ENCODE measurements around the gene TAS2R8.

Gene TAS2R8, protein sequence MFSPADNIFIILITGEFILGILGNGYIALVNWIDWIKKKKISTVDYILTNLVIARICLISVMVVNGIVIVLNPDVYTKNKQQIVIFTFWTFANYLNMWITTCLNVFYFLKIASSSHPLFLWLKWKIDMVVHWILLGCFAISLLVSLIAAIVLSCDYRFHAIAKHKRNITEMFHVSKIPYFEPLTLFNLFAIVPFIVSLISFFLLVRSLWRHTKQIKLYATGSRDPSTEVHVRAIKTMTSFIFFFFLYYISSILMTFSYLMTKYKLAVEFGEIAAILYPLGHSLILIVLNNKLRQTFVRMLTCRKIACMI

GRCh38 chr12:10807186-10807585, at the start of gene TAS2R8:
TAS2R8 (minus strand) TSS chr12:10807286; CDS start chr12:10806980, 306 bp downstream.
- FAIRE-seq (no peak), DNase-seq (ENCODE audit: insufficient read length, low spot score) (no peak)
- TF ChIP-seq POLR2A (IDR thresholded peaks at IDR 0.05; ENCODE audit: low read depth, low read length), result no peak

DNA sequence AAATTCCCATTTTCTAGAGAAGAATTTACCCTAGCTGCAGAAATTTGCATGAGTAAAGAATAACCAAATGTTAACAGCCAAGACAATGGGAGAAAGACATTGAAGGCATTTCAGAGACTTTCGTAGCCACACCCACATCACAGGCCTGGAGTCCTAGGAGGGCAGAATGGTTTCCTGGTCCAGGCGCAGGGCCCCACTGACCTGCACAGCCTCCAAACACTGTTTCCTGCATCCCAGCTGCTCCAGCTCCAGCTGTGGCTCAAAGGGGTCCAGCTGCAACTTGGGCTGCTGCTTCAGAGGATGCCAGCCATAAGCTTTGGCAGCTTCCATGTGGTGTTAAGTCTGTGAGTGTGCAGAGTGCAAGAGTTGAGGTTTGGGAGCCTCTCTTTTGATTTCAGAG, 48.7 kb upstream of the TAS2R8 start:
- FAIRE-seq, result no peak
- no peak for TF ChIP-seq POLR2A (IDR thresholded peaks at IDR 0.05; ENCODE audit: low read depth, low read length)
- DNase-seq (ENCODE audit: insufficient read length, low spot score), result no peak

DNA sequence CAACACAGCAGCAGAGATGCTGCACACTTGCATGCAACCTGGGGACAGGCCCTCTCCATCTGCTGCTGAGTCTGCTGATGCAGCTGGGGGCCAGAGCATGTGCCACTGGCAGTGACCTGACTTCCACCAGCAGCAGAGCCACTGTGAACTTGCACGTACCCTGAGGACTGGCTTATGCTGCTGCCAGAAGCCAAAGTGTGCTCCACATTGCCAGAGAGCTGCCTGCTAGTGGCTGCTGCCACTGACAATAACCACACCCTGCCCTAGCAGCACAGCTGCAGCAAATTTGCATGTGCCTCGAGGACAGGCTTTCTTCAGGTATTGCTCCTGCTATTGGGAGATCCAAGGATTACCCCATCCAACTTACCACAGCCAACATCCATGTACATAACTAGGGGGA, 46.7 kb upstream of the TAS2R8 start:
- no peak for TF ChIP-seq POLR2A (IDR thresholded peaks at IDR 0.05; ENCODE audit: low read depth, low read length)
- FAIRE-seq, result no peak
- no peak for DNase-seq (ENCODE audit: insufficient read length, low spot score)

- no peak for TF ChIP-seq POLR2A (IDR thresholded peaks at IDR 0.05; ENCODE audit: low read depth, low read length)
- DNase-seq (ENCODE audit: insufficient read length, low spot score) (no peak), FAIRE-seq (no peak)
Measured at GRCh38 chr12:10851243-10851858, 44.3 kb upstream of the TAS2R8 start.

- FAIRE-seq, result no peak
- no peak for DNase-seq (ENCODE audit: insufficient read length, low spot score)
- no peak for TF ChIP-seq POLR2A (IDR thresholded peaks at IDR 0.05; ENCODE audit: low read depth, low read length)
Measured at GRCh38 chr12:10849425-10849878, 42.4 kb upstream of the TAS2R8 start, which contains the start of gene PRR4. PRR4 (minus strand) TSS chr12:10849475; CDS start chr12:10849437, 38 bp downstream.

DNA sequence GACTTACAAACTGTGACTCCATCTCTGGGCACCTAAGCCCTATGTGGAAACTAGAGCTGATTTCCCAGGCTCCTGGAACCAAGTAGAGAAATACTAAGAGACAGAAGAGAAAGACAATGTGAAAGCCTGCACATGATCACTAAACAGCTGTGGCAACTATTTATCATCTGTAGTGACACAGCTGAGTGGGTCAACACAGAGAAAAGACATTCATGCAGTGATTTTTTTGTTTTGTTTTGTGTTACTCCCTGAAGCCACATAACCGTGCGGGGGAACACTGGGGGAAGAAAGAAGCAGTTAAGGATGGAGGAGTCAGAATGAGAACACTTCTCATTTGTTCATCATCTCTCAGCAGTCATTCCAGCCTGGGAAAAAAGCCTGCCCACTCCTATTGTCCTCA, 40.7 kb upstream of the TAS2R8 start:
- no peak for TF ChIP-seq POLR2A (IDR thresholded peaks at IDR 0.05; ENCODE audit: low read depth, low read length)
- DNase-seq (ENCODE audit: insufficient read length, low spot score) (no peak), FAIRE-seq (no peak)

GRCh38 chr12:10842862-10843261, 35.8 kb upstream of the TAS2R8 start:
- DNase-seq (ENCODE audit: insufficient read length, low spot score) (no peak), FAIRE-seq (no peak)
- TF ChIP-seq POLR2A (IDR thresholded peaks at IDR 0.05; ENCODE audit: low read depth, low read length), result no peak

GRCh38 chr12:10838461-10838860, 31.4 kb upstream of the TAS2R8 start:
- TF ChIP-seq POLR2A (IDR thresholded peaks at IDR 0.05; ENCODE audit: low read depth, low read length), result no peak
- no peak for DNase-seq (ENCODE audit: insufficient read length, low spot score)

GRCh38 chr12:10829994-10830393, 22.9 kb upstream of the TAS2R8 start:
- DNase-seq (ENCODE audit: insufficient read length, low spot score), result no peak
- no peak for TF ChIP-seq POLR2A (IDR thresholded peaks at IDR 0.05; ENCODE audit: low read depth, low read length)
- FAIRE-seq, result no peak

More at GRCh38 chr12:10838461-10838860, 31.4 kb upstream of the TAS2R8 start:
- FAIRE-seq, result no peak

- FAIRE-seq, result no peak
- no peak for TF ChIP-seq POLR2A (IDR thresholded peaks at IDR 0.05; ENCODE audit: low read depth, low read length)
- DNase-seq (ENCODE audit: insufficient read length, low spot score), result no peak
Measured at GRCh38 chr12:10826258-10826657, 19.2 kb upstream of the TAS2R8 start, which contains the start of gene TAS2R10. TAS2R10 (minus strand) TSS chr12:10826358; CDS start chr12:10826269, 89 bp downstream.

DNA sequence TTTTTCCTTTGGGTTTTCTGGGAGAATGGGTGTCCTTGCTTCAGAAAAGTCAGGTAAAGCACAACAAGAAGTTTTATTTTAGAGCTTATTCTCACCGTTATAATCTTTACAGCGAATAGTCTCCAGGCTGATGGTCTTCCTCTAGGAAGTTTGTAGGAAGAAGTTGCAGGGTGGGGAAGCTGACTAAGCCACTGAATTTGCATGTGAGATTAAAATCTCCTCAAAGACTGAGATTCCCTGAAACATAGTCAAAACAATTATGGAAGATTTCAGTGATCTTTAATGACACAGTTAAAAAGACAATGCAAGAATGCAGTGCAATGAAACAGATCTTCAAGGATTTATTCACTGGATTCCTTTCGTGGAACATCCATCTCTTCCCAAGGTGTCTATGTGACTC, 17.9 kb upstream of the TAS2R8 start:
- TF ChIP-seq POLR2A (IDR thresholded peaks at IDR 0.05; ENCODE audit: low read depth, low read length), result no peak
- FAIRE-seq (no peak), DNase-seq (ENCODE audit: insufficient read length, low spot score) (no peak)

- peak; percentile 57 for FAIRE-seq
- no peak for TF ChIP-seq POLR2A (IDR thresholded peaks at IDR 0.05; ENCODE audit: low read depth, low read length)
- DNase-seq (ENCODE audit: insufficient read length, low spot score), result no peak
Measured at GRCh38 chr12:10811883-10812536, 4.9 kb upstream of the TAS2R8 start.

DNA sequence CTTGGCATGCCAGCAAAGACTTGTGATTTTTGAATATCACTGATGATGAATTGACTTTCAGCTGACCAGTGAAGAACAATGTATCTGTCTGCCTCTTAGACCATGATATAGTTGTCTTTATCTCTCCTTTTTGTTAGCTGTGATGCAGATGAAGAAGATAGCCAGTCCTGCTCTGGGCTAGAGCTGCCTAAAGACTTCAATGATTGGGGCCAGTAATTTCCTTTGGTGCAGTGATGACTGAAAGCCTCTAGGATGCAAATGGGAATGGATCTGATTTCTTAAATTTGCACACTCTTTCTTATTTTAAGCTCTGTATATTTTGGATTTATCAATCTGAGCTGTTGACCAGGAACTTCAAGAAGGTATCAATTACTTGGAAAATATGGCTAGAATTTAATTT, 3.0 kb upstream of the TAS2R8 start, which contains the start of gene TAS2R9:
Gene TAS2R9 (minus strand): TSS at position 101 of the 400 bp plus-strand sequence. CDS start 93 bp downstream, at position 8.
- no peak for DNase-seq (ENCODE audit: insufficient read length, low spot score)
- no peak for TF ChIP-seq POLR2A (IDR thresholded peaks at IDR 0.05; ENCODE audit: low read depth, low read length)
- no peak for FAIRE-seq

DNA sequence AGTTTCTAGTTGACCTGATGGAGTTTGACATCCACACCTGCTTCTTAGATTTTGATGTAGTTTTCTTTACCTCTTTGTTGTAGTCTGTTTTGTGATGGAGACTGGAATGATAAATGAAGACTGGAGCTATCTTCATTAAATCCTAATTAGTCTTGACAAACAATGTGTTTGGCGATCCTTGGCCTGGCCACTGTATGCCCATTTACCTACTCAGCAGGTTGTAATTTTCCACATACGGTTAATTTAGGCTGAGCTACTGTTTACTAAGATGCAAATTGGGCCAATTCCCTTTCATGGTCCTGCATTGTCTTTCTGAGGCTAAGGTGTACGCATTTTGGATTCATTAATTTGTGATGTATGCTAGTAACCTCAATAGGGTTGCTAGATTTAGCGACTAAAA, 4.5 kb downstream of the TAS2R8 start, which contains the start of gene TAS2R7:
Gene TAS2R7 (minus strand): TSS at position 41 of the 400 bp plus-strand sequence. CDS start 57 bp downstream, outside the sequence.
- FAIRE-seq (no peak), DNase-seq (ENCODE audit: insufficient read length, low spot score) (no peak)
- TF ChIP-seq POLR2A (IDR thresholded peaks at IDR 0.05; ENCODE audit: low read depth, low read length), result no peak
